Coronary artery (tissue), 2 donors: Measurements from ENCODE around the gene FGGY.
"Not testable (repeated sequence)": the region's sequence is repeated elsewhere in the genome, so short reads cannot be mapped to it uniquely, and the experiment has no call there.

ENCODE experiments used
- DNase-seq: peaks from one replicate; pipeline ENCODE4 v3.0.0-alpha.2; 2017; ENCODE audit warnings: low spot score
- H3K27ac ChIP-seq, 2 donors: fragments of 200-600 bp; sonication (generic); one replicate each; pipeline ENCODE4 v1.5.1; 2016 to 2019
- H3K4me3 ChIP-seq: fragments of 200-600 bp; sonication (generic); 2 replicates; pipeline ENCODE4 v1.5.1; 2016; ENCODE audit warnings: mild to moderate bottlenecking, moderate library complexity
- CTCF ChIP-seq: fragments of 200-600 bp; sonication (generic); IDR thresholded peaks from one replicate; pipeline ENCODE4 v1.5.1; 2019; ENCODE audit warnings: antibody characterized with exemption

The FGGY gene

GRCh38 chr1:59733443-59734141, 436.7 kb downstream of the FGGY start:
- H3K4me3 ChIP-seq, result no peak overlapping the region
- no peak for DNase-seq
- TF ChIP-seq CTCF, result no peak
- peak overlapping the region in 1 of 2 donors; percentile 37 for H3K27ac ChIP-seq

GRCh38 chr1:59735927-59736326, 439.0 kb downstream of the FGGY start:
- not testable (repeated sequence) for H3K4me3 ChIP-seq, H3K27ac ChIP-seq, DNase-seq

GRCh38 chr1:59736744-59737143, 439.9 kb downstream of the FGGY start:
- TF ChIP-seq CTCF, result no peak
- no peak for DNase-seq

GRCh38 chr1:59737638-59738037, 440.7 kb downstream of the FGGY start:
- no peak overlapping the region for H3K27ac ChIP-seq
- no peak for TF ChIP-seq CTCF
- no peak for DNase-seq
- no peak overlapping the region for H3K4me3 ChIP-seq

More at GRCh38 chr1:59736744-59737143, 439.9 kb downstream of the FGGY start:
- Histone ChIP-seq H3K4me3 (no peak overlapping the region), H3K27ac (no peak overlapping the region)

- no peak for DNase-seq
- no peak overlapping the region for H3K4me3 ChIP-seq
- no peak for TF ChIP-seq CTCF
- H3K27ac ChIP-seq, result no peak overlapping the region
Measured at GRCh38 chr1:59738152-59738551, 441.3 kb downstream of the FGGY start.

- DNase-seq, result no peak
- TF ChIP-seq CTCF, result no peak
- peak overlapping the region in 1 of 2 donors; percentile 57 for H3K27ac ChIP-seq
- H3K4me3 ChIP-seq, result no peak overlapping the region
Measured at GRCh38 chr1:59738591-59739015, 441.7 kb downstream of the FGGY start.

- DNase-seq, result no peak
- H3K27ac ChIP-seq, result peak overlapping the region in 1 of 2 donors; percentile 57
- H3K4me3 ChIP-seq, result no peak overlapping the region
- TF ChIP-seq CTCF, result no peak
Measured at GRCh38 chr1:59739111-59739510, 442.2 kb downstream of the FGGY start.
